ENCODE measurements around the gene IFI16. TPM values are rescaled to one million over a fixed set of nuclear protein-coding genes. Genes with fewer than 3 reads are reported as not detected.

The IFI16 gene
- polyA plus RNA-seq, 1 experiment = 179 TPM

GRCh38 chr1:159081626-159082025 is 71.9 kb downstream of the IFI16 start:
- H3K27ac ChIP-seq (ENCODE audit: low read depth, low read length) = no peak overlapping the region
- ChIA-PET CTCF (interaction anchor here (0.6 to 2.8 kb wide), 3 partner anchors 9 to 109 kb away, joined by 3 to 18 read pairs (median 3); no protein-coding TSS in a partner anchor), POLR2A (no interaction called here)
- DNase-seq (ENCODE audit: low read depth, low spot score) = no peak
- no peaks in the 10 kb centered on the region for H3K9me3 ChIP-seq (ENCODE audit: control insufficient read depth, insufficient read depth, low read length)
- TF ChIP-seq CTCF (IDR thresholded peaks at IDR 0.05; ENCODE audit: low read depth, low read length) = no peak
- H3K4me3 ChIP-seq (ENCODE audit: low read depth, low read length) = no peak overlapping the region
- peaks cover 3% of the 10 kb centered on the region for H3K27me3 ChIP-seq (ENCODE audit: control insufficient read depth, insufficient read depth, low read length)

GRCh38 chr1:159083013-159083412 is 73.3 kb downstream of the IFI16 start:
- ChIA-PET CTCF (interaction anchor here (2.8 kb wide), 1 partner anchor 10 kb away, joined by 18 read pairs; no protein-coding TSS in a partner anchor), POLR2A (no interaction called here)
- no peak for DNase-seq (ENCODE audit: low read depth, low spot score)

GRCh38 chr1:159084152-159084551 is 74.4 kb downstream of the IFI16 start:
- Histone ChIP-seq H3K9me3 (ENCODE audit: control insufficient read depth, insufficient read depth, low read length) (no peaks in the 10 kb centered on the region), H3K4me3 (ENCODE audit: low read depth, low read length) (no peak overlapping the region), H3K27ac (ENCODE audit: low read depth, low read length) (no peak overlapping the region), H3K27me3 (ENCODE audit: control insufficient read depth, insufficient read depth, low read length) (peaks cover 3% of the 10 kb centered on the region)
- no peak for DNase-seq (ENCODE audit: low read depth, low spot score)
- CTCF ChIA-PET = interaction anchor here (2.8 kb wide), 1 partner anchor 12 kb away, joined by 18 read pairs; no protein-coding TSS in a partner anchor
- POLR2A ChIA-PET = no interaction called here
- TF ChIP-seq CTCF (IDR thresholded peaks at IDR 0.05; ENCODE audit: low read depth, low read length) = no peak

More at GRCh38 chr1:159083013-159083412, 73.3 kb downstream of the IFI16 start:
- no peak for TF ChIP-seq CTCF (IDR thresholded peaks at IDR 0.05; ENCODE audit: low read depth, low read length)
- no peak overlapping the region for H3K27ac ChIP-seq (ENCODE audit: low read depth, low read length)
- no peaks in the 10 kb centered on the region for H3K9me3 ChIP-seq (ENCODE audit: control insufficient read depth, insufficient read depth, low read length)
- no peak overlapping the region for H3K4me3 ChIP-seq (ENCODE audit: low read depth, low read length)
- H3K27me3 ChIP-seq (ENCODE audit: control insufficient read depth, insufficient read depth, low read length) = peaks cover 3% of the 10 kb centered on the region

- Histone ChIP-seq H3K27me3 (ENCODE audit: control insufficient read depth, insufficient read depth, low read length) (peaks cover 3% of the 10 kb centered on the region), H3K4me3 (ENCODE audit: low read depth, low read length) (no peak overlapping the region), H3K27ac (ENCODE audit: low read depth, low read length) (no peak overlapping the region), H3K9me3 (ENCODE audit: control insufficient read depth, insufficient read depth, low read length) (no peaks in the 10 kb centered on the region)
- TF ChIP-seq CTCF (IDR thresholded peaks at IDR 0.05; ENCODE audit: low read depth, low read length) = no peak
- ChIA-PET CTCF (no interaction called here), POLR2A (no interaction called here)
- DNase-seq (ENCODE audit: low read depth, low spot score) = no peak
These were observed 75.2 kb downstream of the IFI16 start for GRCh38 chr1:159084867-159085266.

GRCh38 chr1:159088050-159088449 is 78.3 kb downstream of the IFI16 start:
- DNase-seq (ENCODE audit: low read depth, low spot score) = peak; percentile 48
- ChIA-PET CTCF (interaction anchor here (0.7 to 3.8 kb wide), 3 partner anchors 16 to 90 kb away, joined by 3 to 20 read pairs (median 5); no protein-coding TSS in a partner anchor), POLR2A (no interaction called here)
- Histone ChIP-seq H3K27me3 (ENCODE audit: control insufficient read depth, insufficient read depth, low read length) (no peaks in the 10 kb centered on the region), H3K9me3 (ENCODE audit: control insufficient read depth, insufficient read depth, low read length) (no peaks in the 10 kb centered on the region), H3K27ac (ENCODE audit: low read depth, low read length) (no peak overlapping the region), H3K4me3 (ENCODE audit: low read depth, low read length) (no peak overlapping the region)
- TF ChIP-seq CTCF (IDR thresholded peaks at IDR 0.05; ENCODE audit: low read depth, low read length) = no peak
